GF-D8 (cell line): ENCODE measurements around the gene LEKR1.
"Not testable (repeated sequence)": the region's sequence is repeated elsewhere in the genome, so short reads cannot be mapped to it uniquely, and the experiment has no call there.

Experiments
- DNase-seq: peaks from one replicate; lab custom pipeline; 2025; lab: John Stamatoyannopoulos, UW

Gene LEKR1

DNA sequence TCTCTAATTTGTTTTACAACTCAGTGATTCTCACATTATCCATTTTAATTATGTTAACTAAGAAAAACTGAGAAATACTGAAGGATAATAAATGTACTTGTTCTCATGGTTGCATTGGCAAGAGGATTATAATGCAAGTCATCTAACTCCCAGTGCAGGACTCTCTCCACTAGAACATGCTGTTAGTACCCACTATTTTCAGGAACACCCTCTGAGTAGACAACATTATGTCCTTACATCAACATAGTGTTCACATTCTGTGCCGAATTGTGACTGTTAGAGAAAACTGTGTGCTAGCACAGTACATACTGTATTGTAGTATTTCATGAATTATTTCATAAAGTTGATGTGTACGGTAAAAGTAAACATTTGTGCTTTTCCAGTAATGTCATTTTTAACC, 80.1 kb downstream of the LEKR1 start:
- no peak for DNase-seq

DNA sequence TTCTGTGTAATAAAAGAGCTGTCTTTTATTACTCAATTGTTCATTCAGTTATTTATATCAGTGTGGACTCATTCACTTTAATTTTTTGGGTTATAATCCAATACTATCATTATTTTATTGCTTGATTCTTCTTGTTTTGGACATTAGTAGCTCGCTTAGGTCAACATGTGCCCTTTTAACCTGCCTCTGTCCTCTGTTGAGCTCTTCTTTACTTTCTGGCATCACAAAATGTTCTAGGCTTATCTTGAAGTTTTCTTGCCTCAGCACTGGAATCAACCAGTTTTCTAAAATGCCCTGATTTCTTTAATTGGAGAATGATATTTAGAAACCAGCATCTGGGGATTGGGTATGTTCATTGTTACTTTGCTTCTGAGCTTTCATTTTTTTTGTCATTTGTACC, 82.2 kb downstream of the LEKR1 start:
- DNase-seq: no peak

DNA sequence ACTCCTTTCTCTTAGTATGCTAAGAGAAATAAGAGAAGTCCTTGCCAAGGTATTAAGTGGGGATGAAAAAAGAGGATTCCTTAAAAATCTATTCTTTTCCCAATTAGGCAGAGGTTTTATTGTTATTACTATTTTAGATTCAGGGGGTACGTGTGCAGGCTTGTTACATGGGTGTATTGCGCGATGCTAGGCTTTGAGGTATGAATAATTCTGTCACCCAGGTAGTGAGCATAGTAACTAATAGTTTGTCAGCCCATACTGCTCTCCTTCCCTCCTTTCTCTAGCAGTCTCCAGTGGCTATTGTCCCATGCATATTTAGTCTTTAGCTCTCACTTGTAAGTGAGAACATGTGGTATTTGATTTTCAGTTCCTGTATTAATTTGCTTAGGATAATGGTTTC, 83.9 kb downstream of the LEKR1 start:
- no peak for DNase-seq

DNA sequence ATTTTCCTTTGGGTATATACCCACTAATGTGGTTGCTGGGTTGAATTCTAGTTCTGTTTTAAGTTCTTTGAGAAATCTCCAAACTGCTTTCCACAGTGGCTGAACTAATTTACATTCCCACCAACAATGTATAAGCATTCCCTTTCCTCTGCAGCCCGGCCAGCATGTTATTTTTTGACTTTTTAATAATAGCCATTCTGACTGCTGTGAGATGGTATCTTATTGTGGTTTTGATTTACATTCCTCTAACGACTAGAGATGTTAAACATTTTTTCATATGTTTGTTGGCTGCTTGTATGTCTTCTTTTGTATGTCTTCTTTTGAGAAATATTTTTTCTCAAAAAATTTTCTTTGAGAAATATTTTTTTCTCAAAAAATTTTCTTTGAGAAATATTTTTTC, 84.7 kb downstream of the LEKR1 start:
- DNase-seq: not testable (repeated sequence)

DNA sequence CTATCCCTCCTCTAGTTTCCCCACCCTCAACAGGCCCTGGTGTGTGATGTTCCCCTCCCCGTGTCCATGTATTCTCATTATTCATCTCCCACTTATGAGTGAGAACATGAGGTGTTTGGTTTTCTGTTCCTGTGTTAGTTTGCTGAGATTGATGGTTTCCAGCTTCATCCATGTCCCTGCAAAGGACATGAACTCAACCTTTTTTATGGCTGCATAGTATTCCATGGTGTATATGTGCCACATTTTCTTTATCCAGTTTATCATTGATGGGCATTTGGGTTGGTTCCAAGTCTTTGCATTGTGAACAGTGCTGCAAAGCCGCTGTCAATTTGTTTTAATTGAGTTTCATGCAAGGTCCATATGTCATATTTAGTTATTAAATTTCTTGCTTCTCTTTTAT, 88.1 kb downstream of the LEKR1 start:
- not testable (repeated sequence) for DNase-seq

DNA sequence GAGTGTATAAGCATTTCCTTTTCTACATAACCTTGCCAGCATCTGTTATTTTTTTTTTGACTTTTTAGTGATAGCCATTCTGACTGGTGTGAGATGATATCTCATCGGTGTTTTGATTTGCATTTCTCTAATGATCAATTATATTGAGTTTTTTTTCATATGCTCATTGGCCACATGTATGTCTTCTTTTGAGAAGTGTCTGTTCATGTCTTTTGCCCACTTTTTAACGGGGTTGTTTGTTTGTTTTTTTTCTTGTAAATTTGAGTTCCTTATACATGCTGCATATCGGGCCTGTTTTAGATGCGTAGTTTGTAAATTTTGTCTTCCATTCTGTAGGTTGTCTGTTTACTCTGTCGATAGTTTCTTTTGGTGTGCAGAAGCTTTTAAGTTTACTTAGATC, 89.2 kb downstream of the LEKR1 start:
- no peak for DNase-seq

DNA sequence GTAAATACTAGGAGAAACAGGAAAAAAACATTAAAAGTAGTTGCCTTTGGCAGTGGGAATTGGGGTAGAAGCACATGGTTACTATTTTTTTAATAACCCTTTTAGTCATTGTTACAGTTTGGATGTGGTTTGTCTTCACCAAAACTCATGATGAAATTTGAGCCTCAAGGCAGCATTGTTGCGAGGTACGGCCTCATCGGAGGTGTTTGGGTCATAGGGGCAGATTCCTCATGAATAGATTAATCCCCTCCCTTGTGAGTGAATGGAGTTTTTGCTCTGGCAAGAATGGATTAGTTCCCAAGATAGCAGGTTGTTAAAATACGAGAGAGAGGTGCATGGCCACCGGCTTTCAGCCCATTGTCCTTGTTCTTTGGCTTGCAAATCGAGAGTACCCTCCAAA, 92.6 kb downstream of the LEKR1 start:
- no peak for DNase-seq

DNA sequence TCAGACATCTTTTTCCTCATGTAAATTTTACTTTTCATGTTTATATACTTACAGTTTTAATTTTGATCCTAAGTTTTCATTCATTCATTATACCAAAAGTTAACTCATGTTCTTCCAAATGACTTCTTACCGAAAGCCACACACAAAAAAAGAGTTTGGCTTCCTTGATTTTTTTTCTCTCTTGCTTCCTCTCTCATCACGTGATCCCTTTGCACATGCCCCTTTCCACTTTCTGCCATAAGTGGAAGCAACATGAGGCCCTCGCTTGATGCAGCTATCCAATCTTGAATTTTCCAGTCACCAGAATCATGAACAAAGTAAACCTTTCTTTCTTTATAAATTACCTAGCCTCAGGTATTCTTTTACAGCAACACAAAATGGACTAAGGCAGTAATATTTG, 93.7 kb downstream of the LEKR1 start:
- no peak for DNase-seq

DNA sequence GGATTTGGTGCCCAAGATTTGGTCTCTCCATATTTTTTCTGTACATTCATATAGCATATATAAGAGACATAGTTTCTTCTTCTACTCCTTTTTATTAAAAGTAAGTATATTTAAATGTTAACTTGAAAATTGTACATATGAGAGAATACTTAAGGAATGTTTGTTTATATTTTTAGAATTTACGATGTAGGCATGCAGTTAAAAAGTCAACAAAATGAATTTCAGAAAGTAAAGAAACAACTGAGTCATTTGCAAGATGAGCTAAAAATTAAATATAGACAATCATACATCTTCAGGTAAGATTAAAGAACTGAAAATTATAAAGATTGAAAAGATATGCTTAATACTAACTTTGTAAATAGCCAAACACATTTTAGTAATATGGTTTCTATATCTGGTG, 94.2 kb downstream of the LEKR1 start:
- no peak for DNase-seq

DNA sequence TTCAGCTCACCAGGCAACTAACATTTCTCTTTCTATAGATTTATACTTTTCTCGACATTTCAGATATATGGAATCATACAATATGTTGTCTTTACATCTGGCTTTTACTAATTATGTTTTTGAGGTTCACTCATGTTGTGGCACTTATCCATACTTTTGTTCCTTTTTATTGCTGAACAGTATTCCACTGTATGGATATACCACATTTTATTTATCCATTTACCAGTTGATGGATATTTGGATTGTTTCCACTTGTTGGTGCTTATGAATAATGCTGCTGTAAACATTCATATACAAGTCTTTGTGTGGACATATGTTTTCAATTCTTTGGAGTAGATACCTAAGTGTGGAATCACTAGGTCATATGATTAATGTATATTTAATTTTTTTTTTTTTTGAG, 97.2 kb downstream of the LEKR1 start:
- no peak for DNase-seq

DNA sequence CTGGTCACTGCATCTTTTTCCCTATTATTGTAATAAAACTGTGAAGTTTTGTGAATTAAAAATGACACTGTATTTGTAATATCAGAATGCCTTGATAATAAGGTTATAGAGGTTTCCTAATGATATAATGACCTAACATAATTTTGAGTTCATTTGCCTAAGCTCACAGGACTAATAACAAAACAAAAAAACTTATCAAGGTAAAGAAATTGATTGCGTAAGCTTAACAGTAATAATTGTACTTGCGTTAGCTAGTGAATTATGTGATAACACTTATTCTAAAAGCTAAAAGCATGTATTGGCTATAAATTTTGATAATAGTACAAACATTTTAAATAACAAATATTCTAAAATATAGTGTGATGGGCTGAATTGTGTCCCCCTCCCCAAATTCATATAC, 112.6 kb downstream of the LEKR1 start:
- no peak for DNase-seq

DNA sequence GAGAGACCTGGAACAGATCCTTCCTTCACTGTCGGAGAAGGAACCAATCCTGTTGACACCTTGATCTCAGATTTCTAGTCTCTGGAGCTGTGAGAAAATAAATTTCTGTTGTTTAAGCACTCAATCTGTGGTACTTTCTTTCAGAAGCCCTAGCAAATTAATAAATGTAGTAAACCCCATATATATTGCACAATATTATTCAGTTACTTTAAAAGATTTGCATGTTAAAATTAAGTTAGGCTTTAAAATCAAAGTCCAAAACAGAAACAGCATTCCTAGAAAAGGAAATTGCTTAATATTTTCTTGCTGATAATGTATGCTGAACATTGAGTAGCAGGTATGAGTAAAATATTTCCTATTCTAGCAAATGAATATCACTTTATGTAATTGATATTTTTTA, 113.2 kb downstream of the LEKR1 start:
- DNase-seq: no peak

DNA sequence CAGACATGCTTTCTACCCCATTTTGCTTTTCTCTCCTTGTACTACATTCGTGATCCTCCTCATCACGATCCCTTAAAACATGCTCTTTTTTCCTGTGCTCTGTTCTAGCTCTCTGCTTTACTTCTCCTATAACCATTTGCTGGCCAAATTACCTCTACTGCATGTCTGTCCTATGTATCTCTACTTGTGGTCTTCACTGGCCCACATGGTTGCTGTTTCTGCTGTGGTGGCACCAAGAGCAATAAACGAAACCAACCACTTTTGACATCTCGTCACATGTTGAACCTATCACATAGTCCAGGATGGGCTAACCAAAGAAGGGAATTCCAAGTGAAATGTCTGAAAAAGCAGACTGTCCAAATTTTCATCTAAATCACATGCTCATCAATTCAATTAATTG, 115.2 kb downstream of the LEKR1 start:
- DNase-seq: no peak

DNA sequence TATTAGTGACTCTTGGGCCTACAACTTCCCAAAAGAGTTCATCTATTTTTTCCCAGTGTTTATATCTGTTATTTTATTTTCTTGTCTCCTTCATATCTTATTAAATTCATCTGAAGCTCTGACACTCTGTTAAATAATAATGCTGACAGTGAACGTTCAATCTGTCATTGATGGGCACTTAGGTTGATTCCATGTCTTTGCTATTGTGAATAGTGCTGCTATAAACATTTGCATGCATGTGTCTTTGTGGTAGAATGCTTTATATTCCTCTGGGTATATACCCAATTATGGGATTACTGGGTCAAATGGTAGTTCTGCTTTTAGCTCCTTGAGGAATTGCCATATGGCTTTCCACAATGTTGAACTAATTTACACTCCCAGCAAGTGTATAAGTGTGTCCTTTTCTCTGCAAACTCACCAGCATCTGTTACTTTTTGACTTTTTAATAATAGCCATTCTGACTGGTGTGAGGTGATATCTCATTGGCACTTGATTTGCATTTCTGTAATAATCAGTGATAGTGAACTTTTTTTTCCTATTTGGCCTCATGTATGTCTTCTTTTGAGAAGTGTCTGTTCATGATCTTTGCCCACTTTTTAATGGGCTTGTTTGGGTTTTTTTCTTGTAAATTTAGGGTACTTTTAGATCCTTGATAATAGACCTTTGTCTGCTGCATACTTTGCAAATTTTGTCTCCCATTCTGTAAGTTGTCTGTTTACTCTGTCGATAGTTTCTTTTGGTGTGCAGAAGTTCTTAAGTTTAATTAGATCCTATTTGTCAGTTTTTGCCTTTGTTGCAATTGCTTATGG, 122.5 kb downstream of the LEKR1 start:
- no peak for DNase-seq

DNA sequence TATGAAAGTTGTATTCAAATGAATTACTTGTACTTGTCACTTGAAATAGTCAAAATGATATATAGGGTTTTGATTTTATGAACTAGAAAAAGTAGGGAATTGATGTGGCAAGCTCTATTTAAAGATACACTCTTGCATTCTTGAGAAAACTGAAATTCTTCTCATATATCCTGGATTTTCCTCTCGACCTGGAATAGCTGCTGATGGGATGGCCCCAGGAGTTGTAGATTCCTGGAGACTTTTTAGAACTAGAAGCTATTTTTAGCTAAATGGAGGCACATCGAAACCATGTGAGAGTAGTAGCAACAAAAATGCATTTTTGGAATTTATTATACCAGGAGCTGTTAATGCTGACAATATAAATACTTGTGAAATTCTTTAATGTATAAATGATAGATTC, 125.9 kb downstream of the LEKR1 start:
- no peak for DNase-seq

DNA sequence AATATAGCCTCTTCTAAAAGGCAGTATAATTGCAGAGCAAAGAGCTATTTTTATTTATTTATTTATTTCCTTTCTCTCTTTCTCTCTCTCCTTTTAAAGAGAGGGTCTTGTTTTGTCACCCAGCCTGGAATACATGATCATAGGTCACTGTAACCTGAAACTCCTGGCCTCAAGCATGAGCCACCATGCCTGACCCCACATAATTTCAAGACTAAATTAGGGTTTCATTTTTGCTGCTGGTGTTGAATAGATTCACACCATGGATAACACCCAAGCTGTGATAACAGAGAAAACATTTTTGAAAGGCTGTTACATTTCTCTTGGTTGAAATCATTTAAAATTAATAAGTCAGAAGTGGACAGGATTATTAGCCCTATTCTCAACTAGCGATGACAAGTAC, 131.6 kb downstream of the LEKR1 start:
- no peak for DNase-seq

DNA sequence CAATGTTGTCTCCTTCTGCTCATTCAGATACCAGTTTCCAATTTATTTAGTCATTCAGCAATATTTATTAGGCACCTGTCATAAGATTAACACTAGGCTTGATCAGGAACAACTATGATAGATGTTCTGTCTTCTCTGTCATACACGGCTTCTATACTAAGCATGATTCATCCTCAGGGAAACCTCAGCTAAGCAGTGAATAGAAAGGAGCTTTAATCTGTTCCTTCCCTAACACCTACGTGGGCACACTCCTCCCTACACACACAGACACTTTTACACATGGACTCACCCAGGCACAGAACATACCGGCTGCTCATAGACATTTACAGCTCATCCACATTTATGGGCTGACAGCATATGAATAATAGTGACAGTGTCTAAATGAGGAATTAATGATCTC, 136.9 kb downstream of the LEKR1 start:
- no peak for DNase-seq

DNA sequence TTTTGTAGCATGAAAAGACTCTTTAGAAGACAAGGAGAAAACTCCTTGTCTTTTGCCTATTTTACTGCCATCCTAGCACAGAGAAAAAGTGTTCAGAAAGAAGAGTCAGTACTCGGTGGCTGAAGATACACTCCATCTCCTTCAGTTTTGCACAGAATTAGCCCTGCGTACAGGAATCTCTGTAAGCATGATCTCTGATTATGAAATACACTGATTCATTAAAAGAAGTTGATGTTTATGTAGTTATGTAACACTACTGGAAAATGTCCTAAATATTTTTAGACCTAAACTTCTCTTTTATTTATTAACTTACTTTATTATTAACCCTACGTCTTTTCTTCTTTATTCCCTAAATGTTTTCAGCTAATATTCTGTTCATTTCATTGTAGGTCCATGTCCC, 138.4 kb downstream of the LEKR1 start:
- DNase-seq: no peak

DNA sequence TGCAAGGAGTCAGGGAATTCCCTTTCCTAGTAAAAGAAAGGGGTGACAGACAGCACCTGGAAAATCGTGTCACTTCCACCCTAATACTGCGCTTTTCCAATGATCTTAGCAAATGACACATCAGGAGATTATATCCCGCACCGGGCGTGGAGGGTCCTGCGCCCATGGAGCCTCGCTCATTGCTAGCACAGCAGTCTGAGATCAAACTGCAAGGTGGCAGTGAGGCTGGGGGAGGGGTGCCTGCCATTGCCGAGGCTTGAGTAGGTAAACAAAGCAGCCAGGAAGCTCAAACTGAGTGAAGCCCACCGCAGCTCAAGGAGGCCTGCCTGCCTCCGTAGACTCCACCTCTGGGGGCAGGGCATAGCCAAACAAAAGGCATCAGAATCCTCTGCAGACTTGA, 140.2 kb downstream of the LEKR1 start:
- DNase-seq: not testable (repeated sequence)

DNA sequence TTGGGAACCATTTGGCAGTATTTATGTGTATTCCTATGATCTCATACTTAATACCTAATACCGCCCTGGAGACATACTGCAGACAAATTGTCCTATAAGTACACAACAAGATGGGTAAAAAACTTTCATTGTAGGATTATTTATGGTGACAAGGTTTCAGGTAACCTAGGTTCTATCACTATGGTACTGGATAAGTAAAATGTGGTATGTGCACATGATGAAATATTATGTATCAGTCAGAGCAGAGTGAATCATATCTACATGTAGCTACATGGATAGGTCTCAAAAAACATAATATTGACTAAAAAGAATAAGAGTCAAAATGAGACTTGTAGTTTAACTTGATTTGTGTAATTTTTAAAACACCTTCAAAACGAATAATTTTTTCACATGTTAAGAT, 147.8 kb downstream of the LEKR1 start:
- no peak for DNase-seq

DNA sequence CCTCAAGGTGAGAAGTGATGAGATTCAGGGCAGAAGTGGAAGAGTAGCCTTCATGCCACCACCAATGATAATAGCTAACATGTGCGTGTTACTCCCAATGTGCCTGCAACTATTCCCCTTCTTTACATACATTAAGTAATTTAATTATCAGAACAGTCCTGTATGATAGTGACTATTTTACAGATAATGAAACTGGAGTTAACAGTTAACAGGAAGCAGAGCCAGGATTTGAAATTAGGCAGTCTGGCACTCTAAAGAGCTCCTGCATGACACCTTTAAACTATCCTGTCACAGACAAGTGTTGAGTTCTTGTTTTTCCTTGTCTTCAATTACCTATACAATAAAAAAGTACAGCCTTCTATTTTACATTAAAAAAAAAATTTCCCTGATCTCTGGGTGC, 148.8 kb downstream of the LEKR1 start:
- DNase-seq: no peak

DNA sequence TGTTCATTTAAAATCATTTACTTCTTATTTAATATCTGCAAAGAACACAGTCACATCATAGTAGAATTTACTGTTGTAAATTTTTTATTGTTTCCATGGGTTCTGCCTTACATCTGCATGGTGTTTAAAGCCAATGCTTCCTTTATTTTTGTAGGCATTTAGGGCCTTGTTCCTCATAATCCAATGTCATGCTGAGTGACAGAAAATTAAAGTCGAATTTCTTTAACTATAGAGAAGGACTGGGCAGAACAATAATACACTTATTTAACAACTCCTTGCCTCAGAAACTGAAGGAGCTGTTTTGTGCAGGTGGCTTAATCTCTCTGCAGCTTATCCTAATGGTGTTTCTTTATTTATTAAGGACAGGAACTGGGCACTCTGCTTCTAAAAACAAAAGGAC, 149.6 kb downstream of the LEKR1 start:
- DNase-seq: no peak

DNA sequence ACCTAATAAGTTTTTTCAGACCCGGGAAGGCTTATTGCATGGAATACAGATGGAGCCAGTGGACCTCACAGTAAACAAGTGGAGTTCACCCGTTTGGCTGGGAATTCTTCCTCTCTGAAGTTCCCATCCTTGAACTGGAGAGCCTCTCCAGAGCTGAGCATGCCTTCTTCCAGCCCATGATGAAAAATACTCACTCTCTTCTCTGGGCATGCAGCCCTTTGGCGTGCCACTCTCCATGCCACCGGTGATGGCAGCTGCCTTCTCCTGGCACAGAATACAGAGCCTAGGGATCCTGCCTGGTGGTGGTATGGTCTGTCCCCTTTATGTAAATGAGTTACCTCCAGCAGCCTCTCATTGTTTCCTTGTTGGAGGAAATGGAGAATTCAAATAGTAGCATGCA, 150.8 kb downstream of the LEKR1 start:
- no peak for DNase-seq

DNA sequence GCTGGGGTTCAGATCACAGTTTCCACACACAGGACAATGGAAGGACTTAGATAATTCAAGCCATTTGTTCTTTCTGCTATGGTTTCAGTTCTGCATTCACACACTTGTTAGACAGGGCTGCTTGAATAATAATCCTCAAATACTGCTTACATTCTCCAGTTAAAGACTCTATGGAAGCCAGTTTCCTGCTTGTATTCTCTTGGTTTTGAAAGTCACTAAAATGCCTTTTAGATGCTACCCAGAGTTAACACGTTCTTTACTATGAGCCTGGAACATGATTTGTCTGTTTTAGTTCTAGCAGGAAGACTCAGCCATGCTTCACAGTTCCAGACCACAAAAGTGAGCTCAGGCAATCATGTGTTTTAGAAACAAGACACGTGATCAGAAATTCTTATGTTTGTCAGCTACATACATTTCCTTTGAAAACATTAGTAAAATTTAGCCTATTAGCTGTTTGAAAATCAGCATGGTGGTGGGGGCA, 152.4 kb downstream of the LEKR1 start:
- no peak for DNase-seq
